ENCODE data around the gene CDC123.

Gene CDC123

DNA sequence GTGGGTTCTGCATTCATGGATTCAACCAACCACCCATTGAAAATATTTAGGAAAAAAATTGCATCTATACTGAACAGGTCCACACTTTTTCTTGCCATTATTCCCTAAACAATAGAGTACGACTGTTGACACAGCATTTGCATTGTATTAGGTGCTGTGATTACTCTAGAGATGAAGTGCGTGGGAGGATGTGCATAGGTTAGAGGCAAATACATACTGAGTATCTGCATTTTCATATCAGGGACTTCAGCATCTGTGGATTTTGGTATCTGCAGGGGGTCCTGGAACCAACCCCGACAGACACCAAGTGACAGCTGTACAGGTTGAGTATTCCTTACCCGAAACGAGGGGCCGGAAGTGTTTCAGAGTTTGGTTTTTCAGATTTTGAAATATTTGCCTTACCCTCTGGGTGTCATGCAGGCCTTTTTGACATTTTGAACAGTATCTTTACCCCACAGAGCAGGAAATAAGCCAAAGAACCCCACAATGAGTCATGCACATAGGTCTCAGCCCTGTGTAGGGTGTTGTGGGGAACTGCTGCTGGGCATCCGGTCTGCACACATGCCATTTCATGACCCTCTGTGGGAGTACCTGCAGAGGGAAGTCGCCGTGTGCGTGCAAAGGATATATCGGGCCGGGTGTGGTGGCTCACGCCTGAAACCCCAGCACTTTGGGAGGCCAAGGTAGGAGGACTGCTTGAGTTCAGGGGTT lies 14.8 kb upstream of the CDC123 start:
- TF ChIP-seq GATA3 (IDR thresholded peaks at IDR 0.05; ENCODE audit: low read depth, low read length) (no peak), GATA2 (IDR thresholded peaks at IDR 0.05; ENCODE audit: low read depth, low read length) (no peak)

- TF ChIP-seq GATA3 (IDR thresholded peaks at IDR 0.05; ENCODE audit: low read depth, low read length) (no peak), GATA2 (IDR thresholded peaks at IDR 0.05; ENCODE audit: low read depth, low read length) (no peak)
These were observed 11.8 kb upstream of the CDC123 start for GRCh38 chr10:12184165-12184564.

- no peak for TF ChIP-seq GATA3 (IDR thresholded peaks at IDR 0.05; ENCODE audit: low read depth, low read length)
- TF ChIP-seq GATA2 (IDR thresholded peaks at IDR 0.05; ENCODE audit: low read depth, low read length): no peak
These were observed 9.7 kb upstream of the CDC123 start for GRCh38 chr10:12186323-12186722.

- TF ChIP-seq GATA2 (IDR thresholded peaks at IDR 0.05; ENCODE audit: low read depth, low read length) (no peak), GATA3 (IDR thresholded peaks at IDR 0.05; ENCODE audit: low read depth, low read length) (no peak)
These were observed 8.6 kb upstream of the CDC123 start for GRCh38 chr10:12187321-12187905.

DNA sequence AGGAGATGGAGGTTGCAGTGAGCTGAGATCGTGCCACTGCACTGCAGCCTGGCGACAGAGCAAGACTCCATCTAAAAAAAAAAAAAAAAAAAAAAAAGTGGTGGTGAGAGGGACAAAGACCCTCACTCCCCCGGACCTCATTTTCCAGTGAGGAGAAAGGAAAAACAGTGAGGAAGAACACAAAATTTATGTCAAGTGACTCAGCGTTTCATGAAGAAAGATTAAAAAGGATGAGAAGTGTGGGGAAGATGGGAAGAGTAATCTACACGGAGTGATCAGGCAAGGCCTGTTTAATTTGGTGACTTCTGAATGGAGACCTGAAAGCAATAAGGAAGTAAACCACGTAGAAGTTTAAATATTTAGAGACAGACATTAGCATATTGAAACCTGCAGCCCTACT lies 7.3 kb upstream of the CDC123 start:
- TF ChIP-seq GATA2 (IDR thresholded peaks at IDR 0.05; ENCODE audit: low read depth, low read length) (no peak), GATA3 (IDR thresholded peaks at IDR 0.05; ENCODE audit: low read depth, low read length) (no peak)

- TF ChIP-seq GATA3 (IDR thresholded peaks at IDR 0.05; ENCODE audit: low read depth, low read length) (no peak), GATA2 (IDR thresholded peaks at IDR 0.05; ENCODE audit: low read depth, low read length) (no peak)
These were observed 6.6 kb upstream of the CDC123 start for GRCh38 chr10:12189426-12189825.

DNA sequence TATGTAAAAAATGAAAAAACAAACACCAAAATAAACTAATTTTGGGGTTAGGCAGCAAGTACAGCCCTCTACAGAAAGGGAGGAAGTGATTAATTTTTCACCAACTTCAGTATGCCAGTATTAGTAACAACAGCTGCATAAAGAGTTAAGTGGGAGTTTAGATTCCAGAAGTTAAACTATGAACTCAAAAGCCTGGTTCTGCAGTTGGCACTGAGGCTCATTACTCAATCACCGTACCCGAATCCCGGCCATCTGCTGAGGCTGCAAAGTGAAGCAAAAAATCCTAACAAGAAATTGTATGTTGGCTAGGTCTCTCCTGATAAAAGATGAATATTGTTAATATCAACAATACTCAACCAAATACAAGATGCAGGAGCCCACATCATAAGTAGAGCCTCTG lies 4.3 kb upstream of the CDC123 start:
- TF ChIP-seq GATA2 (IDR thresholded peaks at IDR 0.05; ENCODE audit: low read depth, low read length) (no peak), GATA3 (IDR thresholded peaks at IDR 0.05; ENCODE audit: low read depth, low read length) (no peak)

DNA sequence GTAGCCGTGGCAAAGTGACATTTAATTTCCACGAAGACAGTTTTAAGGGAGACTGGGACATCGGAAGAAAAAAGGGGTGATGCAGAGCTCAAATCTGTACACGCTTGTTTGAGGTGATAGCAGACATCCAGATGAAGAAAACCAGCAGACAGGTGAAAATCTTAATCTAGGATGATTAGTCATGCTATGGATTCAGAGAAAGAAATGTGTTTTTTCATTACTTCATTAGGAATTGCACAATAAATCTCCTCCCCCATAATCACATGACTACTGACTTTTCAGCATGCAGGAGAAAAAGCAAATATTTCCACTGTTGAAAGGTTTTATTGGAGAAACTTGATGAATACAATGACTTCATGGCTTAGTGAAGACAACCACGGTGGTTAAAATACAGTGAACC lies 2.8 kb upstream of the CDC123 start:
- TF ChIP-seq GATA2 (IDR thresholded peaks at IDR 0.05; ENCODE audit: low read depth, low read length): no peak
- TF ChIP-seq GATA3 (IDR thresholded peaks at IDR 0.05; ENCODE audit: low read depth, low read length): no peak

DNA sequence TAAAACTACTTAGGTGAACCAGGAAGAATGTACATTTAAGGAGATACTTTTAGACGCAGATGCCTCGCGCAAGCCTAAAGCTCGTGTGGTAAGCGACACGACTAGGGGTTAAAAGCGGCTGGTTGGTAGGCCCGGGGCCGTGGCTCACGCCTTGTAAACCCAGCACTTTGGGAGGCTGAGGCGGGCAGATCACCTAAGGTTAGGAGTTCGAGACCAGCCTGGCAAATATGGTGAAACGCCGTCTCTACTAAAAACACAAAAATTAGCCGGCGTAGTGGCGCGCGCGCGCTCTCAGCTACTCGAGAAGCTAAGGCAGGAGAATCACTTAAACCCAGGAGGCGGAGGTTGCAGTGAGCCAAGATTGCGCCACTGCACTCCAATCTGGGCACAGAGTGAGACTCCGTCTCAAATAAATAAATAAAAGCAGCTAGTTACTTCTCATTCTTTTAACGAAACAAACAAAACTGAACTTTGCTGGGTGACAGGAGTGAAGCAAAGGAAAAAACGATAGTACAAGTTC lies 1.2 kb upstream of the CDC123 start:
- TF ChIP-seq GATA2 (IDR thresholded peaks at IDR 0.05; ENCODE audit: low read depth, low read length): no peak
- no peak for TF ChIP-seq GATA3 (IDR thresholded peaks at IDR 0.05; ENCODE audit: low read depth, low read length)

DNA sequence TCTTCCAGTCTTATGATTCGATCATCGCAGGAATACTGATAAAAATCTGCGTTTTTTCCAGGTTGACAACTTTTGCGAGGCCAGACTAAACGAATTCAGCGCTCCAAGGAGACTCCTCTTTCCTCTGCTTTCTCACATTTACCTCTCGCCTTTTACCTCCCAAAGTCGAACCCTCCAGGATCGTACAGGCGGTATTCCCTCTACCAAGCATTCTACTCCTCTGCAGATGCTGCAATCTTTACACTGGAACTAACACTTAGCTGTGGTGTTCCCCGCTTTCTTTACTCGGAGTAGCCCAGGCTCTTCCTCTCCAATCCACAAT lies 746 bp upstream of the CDC123 start:
- TF ChIP-seq GATA3 (IDR thresholded peaks at IDR 0.05; ENCODE audit: low read depth, low read length) (no peak), GATA2 (IDR thresholded peaks at IDR 0.05; ENCODE audit: low read depth, low read length) (no peak)

DNA sequence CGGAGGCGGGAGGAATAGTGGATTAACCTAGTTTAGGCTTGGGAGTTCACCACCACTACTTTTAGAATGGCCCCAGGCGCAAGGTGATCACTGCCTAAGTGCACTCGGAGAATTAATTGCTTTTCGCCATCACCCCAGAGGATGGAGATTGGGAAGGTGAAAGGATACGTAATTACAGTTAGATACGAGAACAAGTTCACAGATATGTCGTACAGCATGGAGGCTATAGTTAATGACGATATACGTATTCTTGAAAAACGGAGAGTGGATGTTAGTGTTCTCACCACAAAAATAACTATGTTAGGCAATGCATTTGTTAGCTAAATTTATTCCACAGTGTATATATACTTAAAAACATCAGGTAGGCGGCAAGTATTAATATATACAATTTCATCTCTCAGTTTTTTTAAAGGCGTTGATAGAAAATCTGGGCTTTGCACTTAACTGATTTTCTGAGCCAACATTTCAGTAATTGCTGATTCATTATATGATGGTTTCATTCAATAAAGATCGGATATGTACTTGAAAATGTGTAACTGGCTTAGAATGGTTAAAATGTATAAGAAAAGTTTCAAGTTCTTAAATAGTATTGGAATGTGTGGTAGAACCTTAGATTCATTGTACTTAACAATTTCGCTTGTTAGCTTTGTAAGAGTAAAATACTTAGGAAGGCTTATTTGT lies 683 bp downstream of the CDC123 start:
- no peak for TF ChIP-seq GATA3 (IDR thresholded peaks at IDR 0.05; ENCODE audit: low read depth, low read length)
- TF ChIP-seq GATA2 (IDR thresholded peaks at IDR 0.05; ENCODE audit: low read depth, low read length): no peak

GRCh38 chr10:12198156-12198555 lies 2.2 kb downstream of the CDC123 start:
- no peak for TF ChIP-seq GATA2 (IDR thresholded peaks at IDR 0.05; ENCODE audit: low read depth, low read length)
- no peak for TF ChIP-seq GATA3 (IDR thresholded peaks at IDR 0.05; ENCODE audit: low read depth, low read length)

GRCh38 chr10:12200850-12201249 lies 4.9 kb downstream of the CDC123 start:
- TF ChIP-seq GATA2 (IDR thresholded peaks at IDR 0.05; ENCODE audit: low read depth, low read length): no peak
- TF ChIP-seq GATA3 (IDR thresholded peaks at IDR 0.05; ENCODE audit: low read depth, low read length): no peak

DNA sequence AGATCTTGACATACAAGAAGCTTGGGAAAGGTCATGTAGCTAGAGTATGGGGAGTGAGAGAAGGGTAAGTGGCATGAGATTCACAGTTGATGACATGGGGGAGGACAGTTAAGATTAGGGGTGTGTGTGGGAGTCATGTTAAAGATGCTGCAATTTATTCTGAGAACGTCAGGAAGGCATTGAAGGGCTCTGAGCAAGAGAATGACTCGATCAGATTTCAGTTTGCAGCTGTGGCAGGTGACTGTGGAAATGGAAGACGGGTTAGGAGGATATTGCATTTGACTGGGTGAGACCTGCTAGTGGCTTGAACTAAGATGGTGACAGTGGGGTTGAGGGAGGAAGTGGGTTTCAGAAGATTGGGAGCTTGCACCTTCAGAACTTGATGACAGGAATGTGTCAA lies 5.6 kb downstream of the CDC123 start:
- TF ChIP-seq GATA2 (IDR thresholded peaks at IDR 0.05; ENCODE audit: low read depth, low read length) (no peak), GATA3 (IDR thresholded peaks at IDR 0.05; ENCODE audit: low read depth, low read length) (no peak)

DNA sequence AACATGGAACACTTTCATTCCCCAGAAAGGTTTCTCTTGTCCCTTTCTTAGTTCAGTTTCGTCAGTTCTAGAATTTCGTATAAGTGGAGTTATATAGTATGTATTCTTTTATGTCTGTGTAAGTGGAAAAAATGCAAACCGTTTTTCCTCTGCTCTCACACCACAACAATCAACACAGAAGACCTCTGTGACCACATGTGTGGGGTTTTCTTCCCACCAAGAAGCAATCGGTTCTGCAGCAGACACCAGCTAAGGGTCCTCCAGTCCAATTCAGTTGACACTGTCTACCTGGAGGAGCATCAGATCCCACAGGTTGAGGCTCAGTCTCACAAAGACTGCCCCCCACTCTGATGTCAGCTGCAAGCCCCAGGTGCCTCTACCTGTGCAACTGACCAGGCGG lies 6.2 kb downstream of the CDC123 start:
- no peak for TF ChIP-seq GATA3 (IDR thresholded peaks at IDR 0.05; ENCODE audit: low read depth, low read length)
- no peak for TF ChIP-seq GATA2 (IDR thresholded peaks at IDR 0.05; ENCODE audit: low read depth, low read length)
